GM23338 (cell line): Measurements from ENCODE around the gene RIF1. TPM values are rescaled to one million over a fixed set of nuclear protein-coding genes. Genes with fewer than 3 reads are reported as not detected.

ENCODE experiments used
- ATAC-seq: fragments of 200-7000 bp; cut with Tn5 transposase; 3 replicates; pipeline ENCODE4 v1.9.1; 2020
- DNase-seq: peaks from one replicate; pipeline ENCODE4 v3.0.0-alpha.2; 2015; ENCODE audit warnings: low spot score
- H2AFZ ChIP-seq: fragments of 200-600 bp; sonication (generic); 2 replicates; pipeline ENCODE4 v1.8.0; 2016; ENCODE audit warnings: antibody characterized with exemption, mild to moderate bottlenecking, moderate library complexity
- H3F3A ChIP-seq: fragments of 200-600 bp; sonication (generic); replicated peaks from 2 replicates; pipeline ENCODE4 v1.8.0; 2017; ENCODE audit warnings: antibody characterized with exemption, mixed run types, low read depth
- H3K27ac ChIP-seq: fragments of 200-600 bp; sonication (generic); 2 replicates; pipeline ENCODE4 v1.6.1; 2016; ENCODE audit warnings: low read depth
- H3K27me3 ChIP-seq: fragments of 200-600 bp; sonication (generic); 2 replicates; pipeline ENCODE4 v1.8.0; 2016; ENCODE audit warnings: mild to moderate bottlenecking, mixed run types, moderate library complexity; ENCODE audit not compliant: insufficient read depth
- H3K36me3 ChIP-seq: fragments of 200-600 bp; sonication (generic); 2 replicates; pipeline ENCODE4 v1.8.0; 2016; ENCODE audit warnings: mild to moderate bottlenecking; ENCODE audit not compliant: insufficient read depth
- H3K4me1 ChIP-seq: fragments of 200-600 bp; sonication (generic); 2 replicates; pipeline ENCODE4 v1.8.0; 2016; ENCODE audit warnings: mild to moderate bottlenecking, moderate library complexity; ENCODE audit not compliant: insufficient read depth
- H3K4me2 ChIP-seq: fragments of 200-600 bp; sonication (generic); 2 replicates; pipeline ENCODE4 v1.7.1; 2017; ENCODE audit warnings: mixed run types
- H3K4me3 ChIP-seq: fragments of 200-600 bp; sonication (generic); 2 replicates; pipeline ENCODE4 v1.6.1; 2016; ENCODE audit warnings: mixed run types
- H3K79me2 ChIP-seq: fragments of 200-600 bp; sonication (generic); replicated peaks from 2 replicates; pipeline ENCODE4 v1.8.0; 2017; ENCODE audit warnings: mild to moderate bottlenecking; ENCODE audit not compliant: insufficient read depth
- H3K9me2 ChIP-seq: fragments of 200-600 bp; sonication (generic); 2 replicates; pipeline ENCODE4 v1.8.0; 2017; ENCODE audit not compliant: insufficient read depth
- H4K20me1 ChIP-seq: fragments of 200-600 bp; sonication (generic); replicated peaks from 2 replicates; pipeline ENCODE4 v1.8.0; 2017; ENCODE audit warnings: mild to moderate bottlenecking; ENCODE audit not compliant: insufficient read depth
- H3K27ac Mint-ChIP-seq: 2 replicates; pipeline ENCODE4 v1.8.0; 2020; ENCODE audit warnings: inconsistent platforms, mild to moderate bottlenecking, moderate library complexity, mixed read lengths
- H3K27me3 Mint-ChIP-seq: 3 replicates; pipeline ENCODE4 v1.8.0; 2022; ENCODE audit warnings: low read depth, mild to moderate bottlenecking, moderate library complexity, mixed read lengths, inconsistent platforms; ENCODE audit not compliant: insufficient read depth, poor library complexity
- H3K36me3 Mint-ChIP-seq: 3 replicates; pipeline ENCODE4 v1.8.0; 2021; ENCODE audit warnings: low read depth, mild to moderate bottlenecking, inconsistent platforms, moderate library complexity, mixed read lengths
- H3K4me1 Mint-ChIP-seq: 3 replicates; pipeline ENCODE4 v1.8.0; 2020; ENCODE audit warnings: mild to moderate bottlenecking, inconsistent platforms, mixed read lengths
- H3K4me3 Mint-ChIP-seq: 3 replicates; pipeline ENCODE4 v1.8.0; 2021; ENCODE audit warnings: moderate library complexity, mild to moderate bottlenecking, inconsistent platforms, mixed read lengths
- H3K9me3 Mint-ChIP-seq: 3 replicates; pipeline ENCODE4 v1.8.0; 2020; ENCODE audit warnings: moderate library complexity, mild to moderate bottlenecking, inconsistent platforms, mixed read lengths
- CREB1 ChIP-seq: fragments of 250-450 bp; sonication (Bioruptor Pico); IDR thresholded peaks from 2 replicates; pipeline ENCODE4 v1.5.0; 2020; ENCODE audit warnings: low read depth, mild to moderate bottlenecking, moderate library complexity
- ETS1 ChIP-seq: IDR thresholded peaks from 2 replicates; pipeline ENCODE4 v1.6.1; 2016; ENCODE audit warnings: antibody characterized with exemption
- EZH2 ChIP-seq: fragments of 200-600 bp; sonication (generic); IDR thresholded peaks from one replicate; pipeline ENCODE4 v1.8.0; 2017; ENCODE audit warnings: antibody characterized with exemption, mild to moderate bottlenecking, low read depth; ENCODE audit not compliant: unreplicated experiment
- EZH2phosphoT487 ChIP-seq: fragments of 200-600 bp; sonication (generic); IDR thresholded peaks from one replicate; pipeline ENCODE4 v1.8.1; 2018; ENCODE audit warnings: antibody characterized with exemption; ENCODE audit not compliant: unreplicated experiment
- JUNB ChIP-seq: IDR thresholded peaks from one replicate; pipeline ENCODE4 v1.6.1; 2016; ENCODE audit warnings: antibody characterized with exemption; ENCODE audit not compliant: unreplicated experiment
- NANOG ChIP-seq: IDR thresholded peaks from 2 replicates; pipeline ENCODE4 v1.6.1; 2016; ENCODE audit warnings: antibody characterized with exemption, borderline replicate concordance
- POLR2AphosphoS5 ChIP-seq: IDR thresholded peaks from 2 replicates; pipeline ENCODE4 v1.6.1; 2016; ENCODE audit warnings: antibody characterized with exemption, low read depth
- STAT1 ChIP-seq: IDR thresholded peaks from one replicate; pipeline ENCODE4 v1.6.1; 2016; ENCODE audit warnings: antibody characterized with exemption; ENCODE audit not compliant: unreplicated experiment
- ZNF114 ChIP-seq: fragments of 250-450 bp; sonication (Bioruptor Pico); IDR thresholded peaks from 2 replicates; pipeline ENCODE4 v1.5.0; 2020; ENCODE audit warnings: mild to moderate bottlenecking, moderate library complexity
- ZNF331 ChIP-seq: fragments of 250-450 bp; sonication (Bioruptor Pico); IDR thresholded peaks from 2 replicates; pipeline ENCODE4 v1.5.0; 2020; ENCODE audit warnings: low read depth, mild to moderate bottlenecking, moderate library complexity
- ZNF462 ChIP-seq: fragments of 250-450 bp; sonication (Bioruptor Pico); IDR thresholded peaks from 2 replicates; pipeline ENCODE4 v1.5.0; 2020; ENCODE audit warnings: mild to moderate bottlenecking, moderate library complexity
- polyA plus RNA-seq: library from polyadenylated mRNA; unstranded; fragments of >200 nt; fragmentation: Nextera tagmentation; extraction: Ambion mirVana; gene quantifications from 2 replicates; pipeline ENCODE4 v1.2.1, GENCODE V29; 2016
- total RNA-seq: library from RNA; depleted of rRNA; stranded (reverse); fragments of >200 nt; shearing (Covaris generic); gene quantifications from 2 replicates; pipeline ENCODE4 v1.2.3, GENCODE V29; 2014
- TF ChIP-seq, protein P1 (sequence below): IDR thresholded peaks from one replicate; pipeline ENCODE4 v1.6.1; 2018; ENCODE audit warnings: antibody characterized with exemption; ENCODE audit not compliant: unreplicated experiment
- TF ChIP-seq, protein P2 (sequence below), 2 experiments: fragments of 200-600 bp in 1 of 2; sonication (generic) in 1 of 2; conservative IDR thresholded peaks; 2 replicates each; pipeline versions ENCODE4 v1.5.1 to v1.6.1; 2016 to 2017; ENCODE audit warnings: antibody characterized with exemption in 2 of 2, low read depth in 2 of 2, mild to moderate bottlenecking in 2 of 2, moderate library complexity in 1 of 2

RIF1 gene
- total and polyA plus RNA-seq, 2 experiments from 2014 or later = 68.5 to 134 TPM

- Histone ChIP-seq H3F3A (no peaks in the 10 kb centered on the region), H3K27me3 (no peaks in the 10 kb centered on the region), H4K20me1 (peaks cover 13% of the 10 kb centered on the region; the same call in 1 of the 2 replicates), H2AFZ (no peak overlapping the region), H3K4me1 (no peaks in the 10 kb centered on the region), H3K36me3 (peaks cover 58% of the 10 kb centered on the region), H3K79me2 (peaks cover 74% of the 10 kb centered on the region), H3K27ac (no peak overlapping the region), H3K9me2 (no peaks in the 10 kb centered on the region), H3K4me2 (no peak overlapping the region), H3K4me3 (no peak overlapping the region)
- no peaks in the 10 kb centered on the region for H3K27me3 Mint-ChIP-seq
- no peak for TF ChIP-seq JUNB
- no peak for TF ChIP-seq CREB1
- TF ChIP-seq POLR2AphosphoS5 = no peak
- no peak for TF ChIP-seq ZNF331 (CRISPR knock-in tag)
- TF ChIP-seq EZH2phosphoT487 = no peak
- no peak for TF ChIP-seq STAT1
- no peak for TF ChIP-seq EZH2
- TF ChIP-seq, protein P1, sequence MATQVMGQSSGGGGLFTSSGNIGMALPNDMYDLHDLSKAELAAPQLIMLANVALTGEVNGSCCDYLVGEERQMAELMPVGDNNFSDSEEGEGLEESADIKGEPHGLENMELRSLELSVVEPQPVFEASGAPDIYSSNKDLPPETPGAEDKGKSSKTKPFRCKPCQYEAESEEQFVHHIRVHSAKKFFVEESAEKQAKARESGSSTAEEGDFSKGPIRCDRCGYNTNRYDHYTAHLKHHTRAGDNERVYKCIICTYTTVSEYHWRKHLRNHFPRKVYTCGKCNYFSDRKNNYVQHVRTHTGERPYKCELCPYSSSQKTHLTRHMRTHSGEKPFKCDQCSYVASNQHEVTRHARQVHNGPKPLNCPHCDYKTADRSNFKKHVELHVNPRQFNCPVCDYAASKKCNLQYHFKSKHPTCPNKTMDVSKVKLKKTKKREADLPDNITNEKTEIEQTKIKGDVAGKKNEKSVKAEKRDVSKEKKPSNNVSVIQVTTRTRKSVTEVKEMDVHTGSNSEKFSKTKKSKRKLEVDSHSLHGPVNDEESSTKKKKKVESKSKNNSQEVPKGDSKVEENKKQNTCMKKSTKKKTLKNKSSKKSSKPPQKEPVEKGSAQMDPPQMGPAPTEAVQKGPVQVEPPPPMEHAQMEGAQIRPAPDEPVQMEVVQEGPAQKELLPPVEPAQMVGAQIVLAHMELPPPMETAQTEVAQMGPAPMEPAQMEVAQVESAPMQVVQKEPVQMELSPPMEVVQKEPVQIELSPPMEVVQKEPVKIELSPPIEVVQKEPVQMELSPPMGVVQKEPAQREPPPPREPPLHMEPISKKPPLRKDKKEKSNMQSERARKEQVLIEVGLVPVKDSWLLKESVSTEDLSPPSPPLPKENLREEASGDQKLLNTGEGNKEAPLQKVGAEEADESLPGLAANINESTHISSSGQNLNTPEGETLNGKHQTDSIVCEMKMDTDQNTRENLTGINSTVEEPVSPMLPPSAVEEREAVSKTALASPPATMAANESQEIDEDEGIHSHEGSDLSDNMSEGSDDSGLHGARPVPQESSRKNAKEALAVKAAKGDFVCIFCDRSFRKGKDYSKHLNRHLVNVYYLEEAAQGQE = no peak
- TF ChIP-seq, protein P2, sequence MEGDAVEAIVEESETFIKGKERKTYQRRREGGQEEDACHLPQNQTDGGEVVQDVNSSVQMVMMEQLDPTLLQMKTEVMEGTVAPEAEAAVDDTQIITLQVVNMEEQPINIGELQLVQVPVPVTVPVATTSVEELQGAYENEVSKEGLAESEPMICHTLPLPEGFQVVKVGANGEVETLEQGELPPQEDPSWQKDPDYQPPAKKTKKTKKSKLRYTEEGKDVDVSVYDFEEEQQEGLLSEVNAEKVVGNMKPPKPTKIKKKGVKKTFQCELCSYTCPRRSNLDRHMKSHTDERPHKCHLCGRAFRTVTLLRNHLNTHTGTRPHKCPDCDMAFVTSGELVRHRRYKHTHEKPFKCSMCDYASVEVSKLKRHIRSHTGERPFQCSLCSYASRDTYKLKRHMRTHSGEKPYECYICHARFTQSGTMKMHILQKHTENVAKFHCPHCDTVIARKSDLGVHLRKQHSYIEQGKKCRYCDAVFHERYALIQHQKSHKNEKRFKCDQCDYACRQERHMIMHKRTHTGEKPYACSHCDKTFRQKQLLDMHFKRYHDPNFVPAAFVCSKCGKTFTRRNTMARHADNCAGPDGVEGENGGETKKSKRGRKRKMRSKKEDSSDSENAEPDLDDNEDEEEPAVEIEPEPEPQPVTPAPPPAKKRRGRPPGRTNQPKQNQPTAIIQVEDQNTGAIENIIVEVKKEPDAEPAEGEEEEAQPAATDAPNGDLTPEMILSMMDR (conservative IDR thresholded peaks at IDR 0.05; ENCODE audit: low read depth in 2 of 2) = no peak
- TF ChIP-seq ZNF462 (CRISPR knock-in tag) = no peak
- no peak for TF ChIP-seq ZNF114 (CRISPR knock-in tag)
- no peak for TF ChIP-seq ETS1
- no peak for TF ChIP-seq NANOG
- DNase-seq (no peak), ATAC-seq (no peak)
- H3K4me1 Mint-ChIP-seq = no peaks in the 10 kb centered on the region
- H3K36me3 Mint-ChIP-seq = peaks cover 92% of the 10 kb centered on the region
- H3K27ac Mint-ChIP-seq = no peak overlapping the region
- no peaks in the 10 kb centered on the region for H3K9me3 Mint-ChIP-seq
- no peak overlapping the region for H3K4me3 Mint-ChIP-seq
These were observed 63.3 kb downstream of the RIF1 start for GRCh38 chr2:151472966-151473365.
